PC-3 (cell line): ENCODE results near the gene REXO1.

Source experiments
- EZH2 ChIP-seq: fragments of 300-600 bp; sonication (generic); IDR thresholded peaks from one replicate; pipeline ENCODE4 v1.6.1; 2017; ENCODE audit warnings: antibody characterized with exemption, mild to moderate bottlenecking, low read length; ENCODE audit not compliant: unreplicated experiment
- EZH2phosphoT487 ChIP-seq: fragments of 300-600 bp; sonication (generic); IDR thresholded peaks from 2 replicates; pipeline ENCODE4 v1.6.1; 2018; ENCODE audit warnings: mild to moderate bottlenecking, antibody characterized with exemption, low read length, borderline replicate concordance
- TF ChIP-seq, protein P1 (sequence below): fragments of 300-600 bp; sonication (generic); conservative IDR thresholded peaks from 2 replicates; pipeline ENCODE4 v1.5.1; 2017; ENCODE audit warnings: antibody characterized with exemption, low read depth, mild to moderate bottlenecking, low read length

DNA sequence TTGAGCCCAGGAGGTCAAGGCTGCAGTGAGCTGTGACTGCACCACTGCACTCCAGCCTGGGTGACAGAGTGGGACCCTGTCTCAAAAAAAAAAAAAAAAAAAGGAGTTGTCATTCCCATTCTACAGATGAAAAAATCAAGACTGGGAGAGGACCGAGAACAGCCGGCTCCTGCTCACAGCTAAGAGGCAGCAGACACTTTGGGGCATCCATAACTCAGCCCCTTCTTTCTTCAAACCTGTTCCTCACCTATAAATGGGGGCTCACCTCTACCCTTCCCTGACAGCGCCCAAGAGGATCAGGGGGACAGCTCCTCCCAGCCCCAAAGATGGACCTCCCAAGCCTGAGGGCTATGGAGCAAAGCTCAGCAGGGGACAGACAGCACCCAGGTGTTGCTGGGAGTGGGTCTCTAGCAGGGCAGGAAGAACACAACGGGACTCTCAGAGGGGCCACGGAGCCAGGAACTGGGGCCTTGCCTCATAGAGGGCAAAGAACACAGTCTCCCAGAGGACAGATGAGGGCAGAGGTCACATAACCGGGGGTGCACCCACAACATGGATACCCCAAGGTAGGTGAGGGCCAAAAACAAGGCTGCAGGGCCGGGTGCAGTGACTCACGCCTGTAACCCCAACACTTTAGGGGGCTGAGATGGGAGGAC is 18.5 kb upstream of the REXO1 start:
- TF ChIP-seq, protein P1, sequence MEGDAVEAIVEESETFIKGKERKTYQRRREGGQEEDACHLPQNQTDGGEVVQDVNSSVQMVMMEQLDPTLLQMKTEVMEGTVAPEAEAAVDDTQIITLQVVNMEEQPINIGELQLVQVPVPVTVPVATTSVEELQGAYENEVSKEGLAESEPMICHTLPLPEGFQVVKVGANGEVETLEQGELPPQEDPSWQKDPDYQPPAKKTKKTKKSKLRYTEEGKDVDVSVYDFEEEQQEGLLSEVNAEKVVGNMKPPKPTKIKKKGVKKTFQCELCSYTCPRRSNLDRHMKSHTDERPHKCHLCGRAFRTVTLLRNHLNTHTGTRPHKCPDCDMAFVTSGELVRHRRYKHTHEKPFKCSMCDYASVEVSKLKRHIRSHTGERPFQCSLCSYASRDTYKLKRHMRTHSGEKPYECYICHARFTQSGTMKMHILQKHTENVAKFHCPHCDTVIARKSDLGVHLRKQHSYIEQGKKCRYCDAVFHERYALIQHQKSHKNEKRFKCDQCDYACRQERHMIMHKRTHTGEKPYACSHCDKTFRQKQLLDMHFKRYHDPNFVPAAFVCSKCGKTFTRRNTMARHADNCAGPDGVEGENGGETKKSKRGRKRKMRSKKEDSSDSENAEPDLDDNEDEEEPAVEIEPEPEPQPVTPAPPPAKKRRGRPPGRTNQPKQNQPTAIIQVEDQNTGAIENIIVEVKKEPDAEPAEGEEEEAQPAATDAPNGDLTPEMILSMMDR = no peak
- TF ChIP-seq EZH2 (no peak), EZH2phosphoT487 (no peak)
